GM21619 (cell line): ENCODE measurements around the gene PSMB11.

Source experiments
- ATAC-seq: cut with Tn5 transposase; IDR thresholded peaks from one replicate; pipeline ENCODE4 v1.9.1; 2021; ENCODE audit not compliant: unreplicated experiment

PSMB11 gene

DNA sequence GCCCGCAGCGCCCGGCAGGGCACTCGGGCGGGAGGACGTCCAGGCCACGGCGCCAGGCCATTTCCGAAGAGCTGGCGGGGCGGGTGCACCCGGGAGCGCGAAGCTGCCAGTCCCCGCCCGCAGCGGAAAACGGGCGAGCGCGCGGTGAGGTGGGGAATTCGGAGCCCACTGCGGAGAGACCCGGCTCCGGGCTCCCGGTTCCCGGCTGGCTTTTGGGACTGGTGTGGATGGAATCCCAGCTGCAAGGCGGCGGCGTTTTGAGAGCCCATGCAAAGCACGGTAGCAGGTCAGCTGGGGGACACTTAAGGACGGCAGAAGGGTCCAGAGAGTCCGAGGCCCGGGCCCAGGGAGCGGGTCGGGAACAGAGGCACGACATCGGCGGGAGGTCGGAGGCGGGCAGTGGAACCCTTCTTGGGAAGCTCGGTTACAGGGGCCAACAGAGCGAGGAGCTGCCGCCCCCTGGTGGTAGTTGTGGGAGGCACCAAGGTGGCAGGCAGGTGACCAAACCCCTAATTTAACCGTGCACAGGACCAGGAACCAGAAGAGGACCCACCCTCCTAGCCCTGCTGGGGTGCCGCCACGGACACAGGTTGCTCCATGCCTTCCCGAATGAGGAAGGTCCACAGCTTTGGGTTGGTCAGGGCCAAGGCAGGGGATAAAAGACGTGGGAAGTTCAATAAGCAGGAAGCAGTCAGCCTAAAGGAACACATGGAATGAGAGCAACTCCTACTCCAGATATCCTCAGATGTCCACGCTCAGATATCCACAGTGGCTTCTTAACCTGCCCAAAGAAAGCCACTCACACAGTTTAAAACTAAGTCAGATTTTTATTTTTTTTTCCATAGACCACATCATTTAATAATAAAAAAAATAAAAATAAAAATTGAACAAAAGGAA lies 16.0 kb downstream of the PSMB11 start:
- ATAC-seq = peak; percentile 56

DNA sequence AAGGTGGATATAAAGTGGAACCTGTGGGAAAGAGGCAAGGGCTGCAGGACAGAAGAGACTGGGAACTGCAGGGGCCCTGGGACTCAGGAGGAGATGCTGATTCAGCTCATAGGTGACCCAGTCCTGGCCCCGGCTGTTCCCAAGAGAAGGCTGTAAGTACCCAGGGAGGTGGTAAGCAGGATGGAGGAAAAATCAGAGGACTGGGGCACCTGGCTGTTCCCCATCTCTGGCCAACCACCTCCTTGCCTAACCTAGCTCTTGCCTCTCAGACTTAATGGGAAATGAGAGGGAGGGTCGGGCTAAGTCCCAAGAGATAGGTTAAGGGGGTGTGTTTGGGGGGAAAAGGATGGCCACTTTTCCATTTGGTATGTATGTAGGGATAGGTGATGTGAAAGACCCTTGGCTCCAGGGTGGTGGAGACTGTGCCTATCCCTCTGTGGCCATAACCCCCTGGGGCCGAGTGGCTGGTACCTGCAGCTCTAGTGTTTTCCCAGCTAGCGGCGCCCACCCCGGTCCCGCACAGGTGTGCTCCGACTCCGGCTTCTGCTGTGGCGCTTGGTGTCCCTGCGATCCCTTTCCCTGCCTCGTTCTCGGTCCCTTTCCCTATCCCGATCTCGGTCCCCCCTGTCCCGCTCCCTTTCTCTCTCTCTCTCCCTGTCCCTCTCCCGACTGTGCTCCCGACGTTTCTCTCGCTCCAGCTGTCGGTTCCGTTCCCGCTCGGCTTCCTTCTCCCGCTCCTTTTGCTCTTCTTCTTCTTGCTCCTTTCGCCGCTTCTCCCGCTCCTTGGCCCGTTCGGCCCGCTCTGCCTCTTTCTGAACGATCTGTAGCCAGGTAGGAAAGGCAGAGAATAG lies 16.9 kb downstream of the PSMB11 start:
- ATAC-seq = no peak

DNA sequence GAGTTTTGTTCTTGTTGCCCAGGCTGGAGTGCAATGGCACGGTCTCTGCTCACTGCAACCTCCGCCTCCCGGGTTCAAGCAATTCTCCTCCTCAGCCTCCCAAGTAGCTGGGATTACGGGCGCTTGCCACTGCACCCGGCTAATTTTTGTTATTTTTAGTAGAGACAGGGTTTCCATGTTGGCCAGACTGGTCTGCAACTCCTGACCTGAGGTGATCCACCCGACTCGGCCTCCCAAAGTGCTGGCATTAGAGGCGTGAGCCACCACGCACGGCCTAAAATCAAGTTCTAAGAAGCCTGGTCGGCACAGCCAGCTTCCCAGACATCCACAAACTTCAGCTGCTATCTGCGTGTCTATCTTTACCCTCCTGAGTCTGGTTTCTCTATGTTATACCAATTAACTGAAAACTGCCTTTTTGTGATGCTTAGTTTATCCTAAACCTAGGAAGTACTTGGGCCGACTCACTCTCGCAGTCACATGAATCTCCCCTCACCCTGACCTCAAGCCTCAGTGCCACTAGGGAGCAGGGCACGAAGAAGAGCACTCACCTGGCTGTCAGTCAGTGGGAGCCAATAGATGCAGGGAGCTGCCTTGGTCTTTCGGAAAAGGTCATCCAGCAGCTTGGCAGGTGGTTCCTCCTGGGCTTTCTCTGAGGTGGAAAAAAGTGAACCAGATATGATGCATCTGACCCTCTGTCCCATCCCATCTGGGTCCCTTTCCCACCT lies 18.7 kb downstream of the PSMB11 start:
- no peak for ATAC-seq

DNA sequence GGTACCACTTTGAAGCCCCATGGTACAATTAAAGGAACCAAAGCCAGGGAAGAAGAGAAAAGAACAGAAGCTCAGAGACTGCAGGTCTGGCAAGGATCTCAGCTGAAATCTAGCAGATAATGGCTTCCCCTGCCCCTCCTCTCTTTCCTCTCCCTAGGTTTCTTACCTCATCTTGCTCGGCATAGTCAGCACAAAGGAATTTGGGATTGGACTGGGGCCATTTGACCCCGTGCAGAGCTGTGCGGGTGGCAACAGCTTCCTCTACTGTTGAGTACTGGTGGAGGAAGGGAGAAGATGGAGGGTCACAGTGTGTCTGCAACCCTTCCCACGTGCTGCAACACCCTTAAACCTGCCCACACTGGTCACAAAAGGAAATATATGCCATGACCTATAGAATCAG lies 20.0 kb downstream of the PSMB11 start:
- ATAC-seq = no peak

DNA sequence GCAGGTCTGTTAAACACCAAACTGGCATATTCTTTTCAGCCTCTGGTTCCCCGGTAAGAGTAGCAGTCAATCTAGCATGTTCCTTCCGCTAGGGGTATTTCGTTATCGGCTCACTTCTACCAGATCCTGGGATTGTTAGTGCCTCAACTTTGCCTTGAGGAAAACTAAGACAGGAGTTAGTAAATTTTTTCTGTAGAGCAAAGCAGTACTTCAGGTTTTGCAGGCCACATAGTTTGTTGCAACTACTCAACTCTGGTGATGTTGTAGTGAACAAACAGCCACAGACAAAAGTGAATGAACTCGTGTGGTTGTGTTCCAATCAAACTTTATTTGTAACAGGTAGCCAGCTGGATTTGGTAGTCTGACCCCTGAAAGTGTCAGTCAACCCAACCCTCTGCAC lies 21.6 kb downstream of the PSMB11 start:
- ATAC-seq = no peak

DNA sequence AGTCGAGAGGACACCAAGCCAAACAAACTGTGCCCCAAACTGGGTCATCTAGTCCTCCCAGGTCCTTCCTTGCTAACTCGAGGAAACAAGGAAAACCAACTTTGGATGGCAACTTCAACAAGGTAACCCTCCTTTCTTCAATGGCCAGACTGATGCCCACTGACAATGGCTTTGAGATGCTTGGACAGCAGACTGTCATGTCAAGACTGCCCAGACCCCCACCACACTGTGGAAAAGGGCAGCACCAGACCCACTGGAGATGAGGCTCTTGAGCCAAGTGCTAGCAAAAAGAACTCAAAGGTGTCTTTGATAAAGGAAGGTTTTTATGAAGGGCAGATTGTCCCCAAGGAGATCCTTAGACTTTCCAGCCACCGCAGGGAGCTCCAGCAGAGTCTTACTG lies 24.4 kb downstream of the PSMB11 start:
- ATAC-seq = no peak

DNA sequence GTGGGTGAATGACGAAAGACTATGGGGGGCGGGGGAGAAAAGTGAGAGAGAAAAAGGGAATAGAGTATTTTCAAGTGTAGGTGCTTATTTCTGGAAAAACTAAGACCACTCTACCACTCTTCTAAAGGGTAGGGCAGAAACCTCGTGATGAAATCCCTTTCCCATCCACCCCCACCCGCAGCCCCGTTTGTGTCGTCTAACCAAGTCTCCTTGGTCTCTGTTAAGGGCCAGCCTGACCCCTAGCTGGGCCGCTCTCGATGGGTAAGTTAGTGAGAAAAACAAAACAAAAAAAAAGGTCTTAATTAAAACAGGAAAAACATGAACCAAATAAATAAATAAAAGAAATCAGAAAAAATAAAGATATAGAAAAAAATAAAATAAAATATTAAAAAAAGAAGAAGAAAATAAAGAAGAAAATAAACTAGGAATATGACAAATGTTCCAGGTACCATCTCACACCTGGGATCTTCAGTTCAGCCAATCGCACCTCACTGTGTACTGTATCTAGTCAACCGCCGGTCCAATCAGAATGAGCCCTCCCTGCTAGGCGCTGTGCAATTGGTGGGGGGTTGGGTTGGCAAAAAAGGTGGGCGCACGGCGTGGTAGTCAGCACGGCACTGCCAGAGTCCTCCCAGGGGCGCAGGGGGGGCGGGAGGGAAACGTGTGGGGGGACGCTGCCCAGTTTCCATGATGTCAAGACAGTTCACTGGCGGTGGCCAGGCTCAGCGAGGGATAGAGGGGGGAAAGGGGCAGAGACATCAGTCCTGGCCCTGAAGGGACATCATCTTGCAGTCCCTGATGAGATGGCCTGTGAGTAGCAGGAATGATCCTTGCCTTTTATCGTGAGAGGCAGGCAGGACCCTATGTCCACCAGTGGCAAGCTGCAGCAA lies 25.1 kb downstream of the PSMB11 start:
- ATAC-seq = no peak

DNA sequence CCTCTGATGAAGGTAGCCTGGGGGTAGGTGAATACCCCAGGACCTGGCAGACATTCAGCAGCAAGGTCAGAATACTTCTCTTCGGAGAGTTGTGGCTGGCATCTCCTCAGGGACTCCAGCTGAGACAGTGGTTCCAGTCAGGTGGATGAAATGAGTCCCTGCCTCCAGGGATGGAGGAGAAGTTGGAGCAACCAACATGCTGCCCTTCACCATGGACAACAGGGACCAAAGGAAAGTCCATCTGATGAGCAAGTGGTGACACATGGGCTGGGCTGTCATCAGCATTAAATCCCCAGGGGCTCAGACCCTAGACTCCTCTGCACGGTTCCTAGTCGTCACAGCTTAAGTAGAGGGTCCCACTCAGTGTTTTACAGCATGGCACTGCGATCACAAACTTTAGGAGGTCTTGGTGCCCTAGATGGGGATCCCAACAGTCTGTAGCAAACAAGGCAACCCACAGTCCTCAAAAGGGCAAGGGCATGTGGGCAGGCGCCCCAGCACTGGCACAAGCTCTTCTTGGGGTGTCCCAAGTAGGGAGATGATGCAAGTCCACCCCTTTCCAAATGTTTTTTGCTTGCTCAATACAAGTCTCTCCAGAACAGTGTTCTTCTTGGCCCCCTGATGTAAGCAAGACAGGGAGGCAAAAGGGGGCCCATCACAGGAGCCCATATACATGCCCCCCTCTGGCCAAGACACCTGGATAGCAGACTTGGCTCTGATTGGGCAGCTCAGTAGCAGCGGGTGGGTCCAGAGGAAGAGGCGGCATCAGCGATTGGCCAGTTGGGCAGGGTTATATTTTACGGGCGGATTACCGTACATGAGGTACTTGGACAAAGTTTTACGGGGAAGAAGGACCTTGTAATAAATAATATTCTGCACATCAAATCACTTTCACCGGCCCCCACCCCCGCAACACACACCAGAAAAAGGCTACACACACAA lies 26.1 kb downstream of the PSMB11 start:
- no peak for ATAC-seq

DNA sequence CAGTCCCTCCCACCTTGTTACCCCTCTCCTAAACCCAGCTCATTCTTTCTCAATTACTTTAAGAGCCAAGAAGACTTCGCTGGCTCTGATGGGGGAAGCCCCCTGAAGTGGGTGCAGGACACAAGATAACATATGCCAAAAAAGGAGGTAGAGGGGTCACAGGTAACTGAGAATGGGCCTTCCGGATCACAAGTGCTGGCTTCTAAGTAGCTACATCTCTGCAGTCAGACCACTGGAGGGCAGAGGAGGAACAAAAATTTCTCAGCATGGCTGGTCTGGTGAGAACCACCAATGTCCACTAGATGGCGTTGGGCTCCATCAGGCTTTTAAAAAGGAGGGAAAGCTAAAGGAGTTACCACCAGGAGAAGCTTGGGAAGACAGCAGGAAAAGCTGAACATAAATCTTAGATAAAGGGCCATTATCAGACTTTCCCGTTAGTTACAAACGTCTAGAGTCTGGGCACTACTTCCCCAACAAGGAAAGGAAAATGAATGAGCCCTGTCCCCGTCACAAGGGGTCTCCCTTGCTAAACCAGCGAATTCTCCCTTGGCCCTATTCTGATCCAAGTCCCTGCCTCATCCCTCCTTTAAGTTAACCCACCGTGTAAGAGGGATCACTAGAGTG lies 26.9 kb downstream of the PSMB11 start:
- ATAC-seq = peak; percentile 74

DNA sequence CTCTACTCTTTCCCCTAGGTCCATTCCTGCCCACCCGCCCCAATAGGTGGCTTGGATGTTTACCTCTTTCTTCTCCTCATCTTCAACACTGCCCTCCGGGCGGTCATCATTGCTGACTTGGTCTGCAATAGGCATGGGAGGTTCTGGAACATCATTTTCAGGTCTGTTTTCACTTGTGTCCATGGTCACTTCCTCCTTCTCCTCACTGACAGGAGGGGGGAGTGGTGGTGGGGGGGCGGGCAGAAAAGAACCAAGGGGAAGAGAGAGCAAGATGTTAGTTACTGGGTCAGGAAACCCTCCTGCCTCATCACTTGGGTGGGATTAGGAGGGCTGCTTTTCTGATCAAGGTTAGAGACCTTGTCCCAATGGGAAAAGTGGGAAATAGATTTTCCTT lies 27.4 kb downstream of the PSMB11 start:
- ATAC-seq = no peak

DNA sequence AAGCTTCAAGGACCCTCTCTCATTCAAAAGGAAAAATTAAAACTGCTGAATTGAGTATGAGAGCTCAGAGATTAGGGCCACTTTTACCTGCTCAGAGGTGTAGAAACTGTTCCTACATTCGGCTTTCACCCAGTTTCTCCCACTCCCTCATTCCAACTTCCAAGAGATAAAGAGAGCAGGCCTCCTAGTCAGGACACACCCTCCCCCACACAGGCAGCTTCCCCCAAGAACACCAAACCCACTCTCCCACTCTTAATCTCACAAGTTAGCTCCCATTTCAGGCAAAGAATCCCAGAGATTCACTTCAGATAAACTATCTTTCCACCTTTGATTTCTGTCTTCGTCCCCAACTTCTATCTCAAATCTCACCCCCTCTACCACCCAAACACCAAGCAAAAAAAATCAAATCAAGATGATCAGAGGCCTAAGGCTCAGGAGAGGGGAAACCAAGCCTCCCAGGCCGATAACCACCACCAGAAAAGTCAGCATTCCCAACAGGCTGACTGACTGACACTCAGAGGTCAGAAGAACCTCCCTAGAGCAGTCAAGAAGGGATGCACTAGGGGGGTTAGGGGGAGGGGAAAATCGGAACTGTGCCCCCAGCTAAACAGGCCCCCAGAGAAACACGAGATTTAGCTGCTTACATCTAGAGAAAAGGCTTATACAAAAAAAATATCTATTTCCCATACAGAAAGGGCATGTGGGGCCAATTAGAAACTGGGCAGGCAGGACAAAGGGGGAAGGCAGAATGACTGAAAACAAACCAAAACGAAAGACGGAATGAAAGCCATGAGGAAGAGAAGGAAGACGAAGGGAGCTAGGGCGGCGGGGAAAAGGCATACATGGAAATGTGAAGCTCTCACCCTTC lies 28.5 kb downstream of the PSMB11 start:
- no peak for ATAC-seq

DNA sequence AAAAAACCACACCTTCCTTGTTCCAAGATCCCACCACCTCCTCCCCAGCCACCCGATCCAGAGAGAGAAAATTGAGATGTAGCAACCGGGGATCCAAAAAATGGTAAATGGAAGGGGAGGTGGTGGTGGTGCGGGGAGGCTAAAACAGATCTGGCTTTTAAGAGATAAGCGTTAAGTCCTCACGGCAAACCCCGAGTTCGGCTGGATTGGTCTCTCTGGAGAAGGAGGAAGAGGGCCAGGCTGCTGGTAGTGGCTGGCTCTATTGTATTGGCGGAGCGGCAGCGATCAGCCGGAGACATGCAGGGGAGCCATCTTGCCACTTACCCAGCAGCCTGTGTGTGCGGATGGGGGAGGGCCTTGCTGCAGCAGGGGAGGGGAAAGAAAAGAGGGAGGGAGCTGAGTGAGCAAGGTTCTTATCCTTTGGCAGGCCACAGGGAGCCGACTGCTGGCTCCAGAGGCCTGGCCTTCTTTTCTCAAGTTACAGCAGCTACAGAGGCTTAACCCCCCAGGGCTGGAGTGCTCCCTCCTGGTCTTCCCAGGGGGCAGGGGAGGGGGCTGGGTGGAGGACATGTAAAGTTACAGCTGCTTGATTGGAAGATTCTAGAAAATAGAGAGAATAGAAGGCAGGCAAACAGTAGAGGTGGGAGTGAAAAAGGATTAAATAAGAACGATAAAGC lies 29.4 kb downstream of the PSMB11 start:
- peak; percentile 87 for ATAC-seq

DNA sequence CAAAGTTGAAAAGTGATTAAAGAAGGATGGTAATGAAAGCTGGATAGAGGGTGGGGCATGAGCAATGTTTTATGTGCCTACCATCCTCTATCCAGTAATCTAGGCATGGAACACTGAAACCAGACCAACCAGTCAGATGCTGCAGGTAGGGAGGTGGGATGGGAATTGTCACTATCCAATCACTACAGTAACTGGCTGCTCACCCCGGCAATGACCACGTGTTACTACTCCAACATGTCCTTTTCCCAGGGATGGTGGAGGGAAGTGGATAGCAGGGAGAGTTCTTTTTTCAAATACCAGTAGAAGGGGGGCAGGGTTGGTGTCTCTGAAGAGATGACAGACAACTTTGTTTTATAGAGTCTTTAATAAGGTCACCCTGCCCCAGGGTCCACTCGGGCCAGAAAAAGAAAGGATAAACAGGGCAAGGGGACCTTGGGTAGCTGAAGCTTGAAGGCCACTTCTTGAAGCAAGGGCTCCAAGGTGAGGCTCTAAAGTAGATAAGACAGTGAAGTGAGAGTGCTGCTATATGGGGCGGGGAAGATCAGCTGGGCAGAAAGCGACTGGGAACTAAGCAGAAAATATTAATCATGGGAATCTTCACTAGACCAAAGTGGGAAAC lies 30.0 kb downstream of the PSMB11 start:
- ATAC-seq = no peak

DNA sequence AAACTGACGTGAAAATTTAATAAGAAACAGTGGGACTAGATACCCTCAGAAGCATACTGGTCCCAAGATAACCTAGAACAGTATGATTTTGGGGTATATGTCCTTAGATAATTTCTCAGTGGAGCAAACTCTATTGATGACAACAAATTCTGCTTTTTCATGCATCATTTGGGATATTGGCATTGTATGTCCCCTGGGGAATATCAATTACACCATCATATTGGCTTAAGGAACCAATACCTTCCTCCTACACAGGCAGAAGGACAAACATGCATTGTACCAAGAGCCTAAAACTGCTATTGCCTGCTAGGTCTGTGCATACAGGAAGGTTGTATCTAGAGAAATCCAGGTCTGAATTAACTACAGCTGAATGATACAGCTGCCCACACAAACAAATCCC lies 32.9 kb downstream of the PSMB11 start:
- no peak for ATAC-seq

DNA sequence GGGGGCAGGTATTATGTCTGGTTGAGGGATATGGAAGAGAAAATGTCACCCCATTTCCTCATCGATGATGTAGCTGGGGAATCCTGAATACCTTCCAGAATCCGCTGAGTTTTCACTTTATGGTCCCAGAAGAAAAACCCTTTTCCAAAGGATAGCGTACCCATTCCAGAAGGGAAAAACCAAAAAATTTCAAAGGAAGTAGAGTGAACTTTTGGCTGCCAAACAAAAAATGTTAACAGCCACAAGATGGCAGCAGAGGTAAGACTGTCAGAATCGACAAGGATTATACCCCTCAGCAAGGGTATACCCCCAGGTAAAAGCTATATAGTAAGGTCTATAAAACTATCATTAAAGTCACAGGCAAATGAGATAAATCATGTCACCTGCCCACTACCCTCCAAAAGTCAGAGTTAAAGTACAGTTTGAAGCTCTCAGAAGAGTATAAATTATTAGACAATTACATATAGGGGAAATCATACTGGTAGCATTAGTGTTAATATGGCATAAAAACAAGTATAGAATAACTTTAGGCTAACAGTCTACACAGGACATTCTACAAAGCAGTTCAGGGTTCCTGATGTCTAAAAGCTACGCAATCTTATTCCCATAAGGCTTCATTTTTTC lies 34.9 kb downstream of the PSMB11 start:
- no peak for ATAC-seq

DNA sequence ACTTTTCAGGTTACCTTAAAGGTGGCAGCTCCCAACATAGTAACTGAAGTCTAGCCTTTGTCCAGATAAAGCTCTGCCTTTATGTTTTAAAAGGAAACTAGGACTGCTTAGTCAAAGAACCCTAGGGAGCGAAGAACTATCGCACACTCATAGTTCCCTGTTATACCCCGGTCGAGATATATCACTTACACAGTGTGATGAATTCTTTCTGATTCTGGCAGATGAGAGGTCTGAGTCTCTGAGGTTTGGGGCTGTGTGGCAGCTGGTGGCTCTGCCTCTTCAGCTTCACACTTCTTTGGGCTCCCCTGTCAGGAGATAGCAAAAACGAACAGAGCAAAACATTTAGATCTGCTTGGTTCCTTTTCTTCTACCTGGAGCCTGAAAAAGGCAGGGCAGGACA lies 36.0 kb downstream of the PSMB11 start:
- ATAC-seq = no peak
